ENCODE results near the gene MRPL24. TPM values are rescaled to one million over a fixed set of nuclear protein-coding genes. Genes with fewer than 3 reads are reported as not detected.

MRPL24 gene
- total and polyA plus RNA-seq, 10 of the 15 experiments (the other 5 are each of a cell fraction or from before 2014, with no cell fraction given): 87.4 to 269 (median 134) TPM

DNA sequence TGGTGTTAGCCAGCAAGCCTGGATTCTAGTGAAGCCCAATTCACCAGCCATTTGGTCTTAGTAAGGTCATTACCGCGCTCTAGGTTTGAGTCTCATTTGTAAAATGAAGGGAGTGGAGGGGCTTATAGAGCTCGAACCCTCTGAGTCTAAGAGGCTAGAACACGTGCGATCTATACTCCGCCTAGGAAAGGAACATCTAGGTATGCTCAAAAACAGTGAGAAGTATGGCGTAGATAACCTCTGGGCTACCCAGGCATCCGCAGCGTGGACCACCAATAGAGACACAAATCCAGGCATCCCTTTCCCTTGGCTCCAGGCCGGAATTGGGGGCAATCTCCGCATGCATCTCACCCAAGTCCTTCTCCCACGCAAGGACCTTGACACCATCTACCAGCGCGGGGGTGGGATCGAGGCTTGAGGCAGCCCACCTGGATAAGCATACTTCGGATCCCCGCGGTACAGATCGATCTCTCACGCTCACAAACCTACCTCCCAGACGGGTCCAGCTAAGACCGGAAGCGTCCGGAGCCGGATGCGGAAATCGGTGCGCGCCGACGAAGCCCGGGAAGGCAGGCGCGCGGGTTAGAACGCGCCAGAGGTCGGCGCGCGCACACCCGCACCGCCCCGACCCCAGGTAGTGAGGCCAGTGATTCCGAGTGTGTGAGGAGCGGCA lies 12.8 kb downstream of the MRPL24 start, which contains the start of gene METTL25B (continued):
- TF ChIP-seq, protein P1, sequence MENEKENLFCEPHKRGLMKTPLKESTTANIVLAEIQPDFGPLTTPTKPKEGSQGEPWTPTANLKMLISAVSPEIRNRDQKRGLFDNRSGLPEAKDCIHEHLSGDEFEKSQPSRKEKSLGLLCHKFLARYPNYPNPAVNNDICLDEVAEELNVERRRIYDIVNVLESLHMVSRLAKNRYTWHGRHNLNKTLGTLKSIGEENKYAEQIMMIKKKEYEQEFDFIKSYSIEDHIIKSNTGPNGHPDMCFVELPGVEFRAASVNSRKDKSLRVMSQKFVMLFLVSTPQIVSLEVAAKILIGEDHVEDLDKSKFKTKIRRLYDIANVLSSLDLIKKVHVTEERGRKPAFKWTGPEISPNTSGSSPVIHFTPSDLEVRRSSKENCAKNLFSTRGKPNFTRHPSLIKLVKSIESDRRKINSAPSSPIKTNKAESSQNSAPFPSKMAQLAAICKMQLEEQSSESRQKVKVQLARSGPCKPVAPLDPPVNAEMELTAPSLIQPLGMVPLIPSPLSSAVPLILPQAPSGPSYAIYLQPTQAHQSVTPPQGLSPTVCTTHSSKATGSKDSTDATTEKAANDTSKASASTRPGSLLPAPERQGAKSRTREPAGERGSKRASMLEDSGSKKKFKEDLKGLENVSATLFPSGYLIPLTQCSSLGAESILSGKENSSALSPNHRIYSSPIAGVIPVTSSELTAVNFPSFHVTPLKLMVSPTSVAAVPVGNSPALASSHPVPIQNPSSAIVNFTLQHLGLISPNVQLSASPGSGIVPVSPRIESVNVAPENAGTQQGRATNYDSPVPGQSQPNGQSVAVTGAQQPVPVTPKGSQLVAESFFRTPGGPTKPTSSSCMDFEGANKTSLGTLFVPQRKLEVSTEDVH (IDR thresholded peaks at IDR 0.05; ENCODE audit: low read depth, partially characterized antibody): peak; percentile 41
- TF ChIP-seq PML (IDR thresholded peaks at IDR 0.05; ENCODE audit: low read length): peak; percentile 70; the same call in 1 of the 2 replicates
- no peak for TF ChIP-seq POLR2A (IDR thresholded peaks at IDR 0.05; ENCODE audit: low read depth, low read length)
- TF ChIP-seq EGR1 (IDR thresholded peaks at IDR 0.05; ENCODE audit: borderline replicate concordance in 1 of 2, low read depth in 2 of 2, low read length in 2 of 2): no peak
- 0 out of 2 replicates have a peak, but pooled peaks have one; percentile 12 for TF ChIP-seq NRF1 (conservative IDR thresholded peaks at IDR 0.05; ENCODE audit: low read depth, low read length)
- no peak for TF ChIP-seq BHLHE40 (IDR thresholded peaks at IDR 0.05; ENCODE audit: borderline replicate concordance in 1 of 2, low read depth in 2 of 2, low read length in 1 of 2)
- TF ChIP-seq MYC (IDR thresholded peaks at IDR 0.05; ENCODE audit: insufficient read depth, insufficient read length, insufficient replicate concordance, low read length, severe bottlenecking): peak; percentile 45
- TF ChIP-seq SPI1 (IDR thresholded peaks at IDR 0.05; ENCODE audit: borderline replicate concordance, insufficient read depth, low read depth, low read length): no peak; the same call in 1 of the 2 replicates
- TF ChIP-seq RUNX3 (IDR thresholded peaks at IDR 0.05; ENCODE audit: low read length): no peak
- TF ChIP-seq TAF1 (IDR thresholded peaks at IDR 0.05; ENCODE audit: borderline replicate concordance, low read depth, low read length): peak; percentile 29; the same call in 1 of the 2 replicates
- TF ChIP-seq SUPT20H (IDR thresholded peaks at IDR 0.05; ENCODE audit: borderline replicate concordance, control insufficient read depth, low read depth, low read length): no peak
- TF ChIP-seq ZNF217 (IDR thresholded peaks at IDR 0.05): no peak
- TF ChIP-seq JUND (IDR thresholded peaks at IDR 0.05; ENCODE audit: low read depth, low read length): no peak
- no peak for TF ChIP-seq SREBF1 (IDR thresholded peaks at IDR 0.05; ENCODE audit: low read length)
- TF ChIP-seq ELK1 (IDR thresholded peaks at IDR 0.05; ENCODE audit: low read depth, low read length): peak; percentile 84
- TF ChIP-seq RAD21 (IDR thresholded peaks at IDR 0.05; ENCODE audit: insufficient read depth, low read depth, low read length): no peak
- TF ChIP-seq PRDM15 (CRISPR knock-in tag; IDR thresholded peaks at IDR 0.05): no peak
- TF ChIP-seq RCOR1 (conservative IDR thresholded peaks at IDR 0.05; ENCODE audit: low read depth, low read length): no peak
